ENCODE data around the gene SLIT3. TPM values are rescaled to one million over a fixed set of nuclear protein-coding genes. Genes with fewer than 3 reads are reported as not detected.

The SLIT3 gene
- total RNA-seq, 1 donor from 2014 or later: 7.4 TPM

DNA sequence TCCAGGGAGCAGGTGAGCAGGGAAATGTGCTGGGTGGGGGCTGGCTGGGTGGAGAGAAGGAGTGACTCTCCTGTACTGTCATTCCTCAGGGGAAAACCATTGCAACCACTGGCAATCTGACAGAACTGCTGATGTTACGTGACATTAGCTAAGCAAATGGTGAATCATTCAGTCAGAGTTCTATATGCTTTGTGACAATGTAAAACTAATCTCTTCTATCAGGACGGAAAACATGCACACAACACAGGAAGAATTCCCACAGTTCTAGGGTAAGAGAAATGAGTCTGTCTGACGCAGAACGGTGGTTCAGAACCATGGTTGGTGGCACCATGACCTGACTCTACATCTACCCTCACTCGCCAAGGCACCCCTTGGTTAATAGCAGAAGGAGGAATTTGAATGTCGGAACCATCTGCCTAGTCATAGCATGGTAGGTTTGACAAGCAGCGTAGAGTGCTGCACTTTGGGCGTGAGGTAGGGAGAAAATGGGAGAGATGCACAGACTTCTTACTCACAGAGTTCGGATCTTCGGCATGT, 478.1 kb downstream of the SLIT3 start:
- DNase-seq (ENCODE audit: extremely low read depth, low read depth, low spot score): no peak

DNA sequence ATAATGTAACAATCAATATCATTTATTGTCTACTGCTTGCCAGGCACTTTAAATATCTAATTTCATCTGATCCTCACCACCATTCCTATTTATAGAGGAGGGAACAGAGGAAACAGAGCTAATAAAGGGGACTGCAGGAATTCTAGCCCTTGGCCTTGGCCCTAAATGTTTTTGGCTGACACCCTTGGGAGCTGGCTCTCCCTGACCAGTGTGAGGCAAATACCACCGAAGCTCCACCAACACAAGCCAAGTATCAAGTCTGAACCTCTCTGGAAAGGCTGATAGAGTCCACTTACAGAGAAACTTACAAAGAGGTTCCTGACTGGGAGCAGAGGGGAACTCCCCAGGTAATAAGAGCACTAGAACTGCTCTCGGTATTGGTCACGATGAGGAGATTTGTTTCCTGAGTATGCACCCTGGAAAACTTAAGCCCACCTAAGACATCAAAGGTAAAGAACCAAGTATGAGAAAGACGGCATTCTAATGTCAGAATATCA, 478.6 kb downstream of the SLIT3 start:
- DNase-seq (ENCODE audit: extremely low read depth, low read depth, low spot score): no peak

DNA sequence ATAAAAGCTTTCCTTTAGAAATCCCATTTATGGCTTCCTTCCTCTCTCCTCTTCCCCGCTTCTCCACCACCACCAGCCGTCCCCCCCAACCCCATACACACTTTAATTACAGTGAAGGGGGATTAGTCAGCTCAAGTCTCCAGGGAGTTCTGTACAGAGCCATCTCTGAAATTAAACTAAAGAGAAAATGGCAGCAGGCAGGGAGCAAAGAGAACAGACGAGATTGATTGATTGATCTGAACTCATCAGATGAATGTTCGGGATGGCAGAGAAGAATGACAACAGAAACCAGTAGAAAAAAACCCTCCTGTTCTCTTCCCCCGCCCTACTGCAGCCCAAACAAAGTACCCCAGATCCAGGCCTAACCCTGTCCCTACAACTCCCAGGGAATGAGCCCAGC, 480.1 kb downstream of the SLIT3 start:
- no peak for DNase-seq (ENCODE audit: extremely low read depth, low read depth, low spot score)

DNA sequence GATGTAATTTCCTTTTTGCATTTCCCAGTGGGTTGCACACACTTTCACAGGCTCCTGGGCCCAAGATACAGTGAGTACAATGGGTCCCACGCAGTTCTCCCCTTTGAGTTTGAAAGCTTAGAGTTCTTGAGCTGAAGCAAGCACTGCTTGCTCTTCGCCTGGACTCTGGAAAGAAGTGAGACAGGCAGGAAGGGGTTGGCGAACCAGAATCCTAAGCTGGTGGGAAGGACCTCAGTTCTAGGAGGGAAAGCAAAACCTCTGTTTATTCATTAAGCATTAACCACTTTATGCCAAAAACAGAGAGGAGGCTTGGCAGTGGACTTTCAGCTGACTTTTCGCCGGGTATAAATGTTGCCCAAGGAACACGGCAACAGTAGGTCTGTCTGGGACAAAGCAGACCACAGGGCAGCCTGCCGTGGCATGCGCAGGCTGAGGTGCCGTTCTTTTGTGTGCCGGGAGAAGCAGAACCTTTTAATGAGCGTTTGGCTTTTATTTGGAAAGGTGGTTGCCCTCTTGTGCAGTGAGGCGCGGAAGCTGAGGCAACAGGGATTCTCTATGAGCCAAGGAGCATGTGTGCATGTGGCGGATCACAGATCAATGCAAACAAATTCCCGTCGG, 481.8 kb downstream of the SLIT3 start:
- DNase-seq (ENCODE audit: extremely low read depth, low read depth, low spot score): no peak

DNA sequence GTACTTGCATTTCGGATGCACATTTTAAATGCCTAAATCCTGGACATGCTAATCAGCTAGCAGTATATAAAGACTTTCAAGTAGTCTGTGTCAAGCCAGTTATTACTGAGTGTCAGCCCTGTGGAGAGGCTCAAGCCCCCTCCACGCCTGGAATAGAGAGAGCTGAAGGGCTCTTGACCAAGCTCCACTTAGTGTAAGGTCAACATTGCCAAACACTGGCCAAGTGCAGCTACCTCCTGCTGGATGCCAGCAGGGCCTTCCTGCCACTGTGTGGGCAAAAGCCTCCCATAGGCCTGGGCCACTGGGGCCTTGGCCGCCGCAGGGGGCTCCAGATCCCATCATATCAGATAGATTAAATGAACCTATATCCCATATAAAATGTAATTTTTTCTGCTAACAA, 482.4 kb downstream of the SLIT3 start:
- DNase-seq (ENCODE audit: extremely low read depth, low read depth, low spot score): no peak

DNA sequence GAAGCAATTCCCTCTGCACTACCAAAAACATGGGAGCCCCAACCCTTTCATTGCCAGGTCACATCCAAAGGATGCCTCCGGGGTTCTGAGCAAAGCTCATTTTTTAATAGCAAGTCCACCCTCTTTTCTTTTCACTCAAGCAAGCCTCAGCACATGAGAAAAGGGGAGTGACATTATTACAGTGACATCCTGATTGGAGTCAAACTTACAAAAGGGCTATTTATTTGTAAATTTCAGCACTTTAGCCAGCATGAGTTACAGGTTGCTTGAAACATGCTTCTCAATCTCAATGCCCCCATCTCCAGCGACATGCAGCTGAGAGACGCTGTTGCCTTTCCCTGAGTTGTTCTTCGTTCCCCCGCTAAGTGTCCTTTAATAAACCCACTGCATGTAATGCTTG, 483.3 kb downstream of the SLIT3 start:
- DNase-seq (ENCODE audit: extremely low read depth, low read depth, low spot score): no peak

DNA sequence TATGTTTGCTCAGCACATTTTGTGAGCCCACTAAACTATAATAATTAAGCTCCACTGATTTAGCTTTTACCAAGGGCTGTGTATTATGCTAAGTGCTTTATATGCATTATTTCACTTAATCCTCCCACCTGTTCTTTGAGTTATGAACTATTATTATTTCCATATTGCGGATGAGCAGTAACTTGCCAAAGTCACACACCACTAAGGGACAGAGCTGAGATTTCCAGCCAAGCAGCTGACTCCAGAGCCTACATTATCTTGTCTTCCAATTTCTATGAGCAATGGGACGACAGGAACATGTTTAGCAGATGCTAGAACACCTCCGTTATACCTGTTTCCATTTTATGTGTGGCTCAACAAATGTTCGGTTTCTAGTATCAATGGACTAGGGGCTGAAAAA, 484.3 kb downstream of the SLIT3 start:
- DNase-seq (ENCODE audit: extremely low read depth, low read depth, low spot score): no peak

DNA sequence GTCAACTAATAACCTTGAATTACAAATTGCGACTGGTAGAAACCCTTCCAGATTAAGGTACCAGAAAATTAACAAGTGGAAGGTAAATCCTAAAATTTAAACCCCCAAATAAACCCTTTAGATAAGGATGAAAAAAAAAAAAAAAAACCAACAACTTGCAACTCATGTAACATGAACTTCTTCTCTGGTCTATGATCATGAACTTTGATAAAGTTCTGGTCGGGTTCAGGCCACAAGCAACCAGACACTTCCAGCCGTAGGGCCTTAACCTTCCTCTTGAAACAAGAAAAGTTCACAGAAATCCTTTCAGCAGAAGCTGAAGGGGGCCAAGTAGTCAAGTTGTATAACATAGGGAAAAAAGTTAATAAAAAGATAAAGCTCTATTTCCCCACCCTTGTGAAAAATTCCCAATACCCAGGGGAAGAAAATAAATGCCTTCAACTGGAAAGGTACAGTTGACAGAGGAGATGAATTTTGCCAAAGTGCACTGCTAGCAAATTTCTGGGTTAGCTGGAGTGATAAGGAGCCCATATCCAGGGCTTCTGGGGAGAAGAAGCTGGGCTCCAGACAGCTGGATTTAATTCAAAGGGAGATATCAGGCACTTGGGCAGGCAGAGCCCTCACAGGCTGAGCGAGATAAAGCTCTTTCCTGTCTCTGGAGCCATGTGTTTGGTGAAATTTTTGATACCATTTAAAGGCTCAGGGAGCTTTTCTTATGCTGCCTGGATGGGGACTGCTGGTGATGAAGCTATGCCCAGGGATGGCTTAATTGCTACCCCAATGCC, 487.6 kb downstream of the SLIT3 start:
- DNase-seq (ENCODE audit: extremely low read depth, low read depth, low spot score): no peak

DNA sequence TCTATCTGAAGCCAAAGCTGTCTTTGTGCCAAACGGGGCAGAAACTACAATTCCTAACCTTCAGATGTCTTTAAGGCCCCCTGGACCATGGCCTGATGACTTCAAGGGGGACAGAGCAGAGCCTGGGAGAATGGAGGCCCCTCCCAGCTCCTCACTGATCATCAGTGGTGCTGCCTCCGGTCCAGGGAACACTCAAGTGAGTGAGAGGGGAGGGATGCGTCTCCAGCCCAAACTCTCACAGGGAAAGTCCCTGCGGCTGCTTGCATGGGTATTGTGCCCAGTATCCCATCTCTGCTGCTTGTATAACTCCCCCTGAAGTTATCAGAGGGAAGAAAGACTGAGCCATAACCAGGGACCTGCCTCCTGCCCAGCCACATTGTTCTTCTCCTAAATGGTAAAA, 490.3 kb downstream of the SLIT3 start:
- no peak for DNase-seq (ENCODE audit: extremely low read depth, low read depth, low spot score)

DNA sequence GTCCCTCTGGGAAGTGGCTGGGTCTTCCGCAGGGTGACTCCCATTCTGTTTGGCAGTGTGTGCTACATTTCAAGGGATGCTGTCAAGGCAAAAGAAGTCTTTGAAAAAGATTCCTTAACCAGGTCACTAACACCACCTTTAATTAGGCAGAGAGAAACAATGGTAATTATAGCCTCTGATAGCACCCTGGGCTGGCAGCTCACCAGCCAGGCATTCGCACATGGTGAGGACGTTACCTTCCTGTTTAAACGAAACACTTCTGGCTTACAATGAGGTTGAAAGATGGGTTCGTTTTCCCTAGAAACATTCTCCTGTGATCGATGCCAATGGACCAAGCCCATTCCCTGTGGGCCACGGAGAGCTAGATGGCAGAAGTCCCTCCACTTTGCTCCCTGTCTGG, 491.7 kb downstream of the SLIT3 start:
- DNase-seq (ENCODE audit: extremely low read depth, low read depth, low spot score): no peak

DNA sequence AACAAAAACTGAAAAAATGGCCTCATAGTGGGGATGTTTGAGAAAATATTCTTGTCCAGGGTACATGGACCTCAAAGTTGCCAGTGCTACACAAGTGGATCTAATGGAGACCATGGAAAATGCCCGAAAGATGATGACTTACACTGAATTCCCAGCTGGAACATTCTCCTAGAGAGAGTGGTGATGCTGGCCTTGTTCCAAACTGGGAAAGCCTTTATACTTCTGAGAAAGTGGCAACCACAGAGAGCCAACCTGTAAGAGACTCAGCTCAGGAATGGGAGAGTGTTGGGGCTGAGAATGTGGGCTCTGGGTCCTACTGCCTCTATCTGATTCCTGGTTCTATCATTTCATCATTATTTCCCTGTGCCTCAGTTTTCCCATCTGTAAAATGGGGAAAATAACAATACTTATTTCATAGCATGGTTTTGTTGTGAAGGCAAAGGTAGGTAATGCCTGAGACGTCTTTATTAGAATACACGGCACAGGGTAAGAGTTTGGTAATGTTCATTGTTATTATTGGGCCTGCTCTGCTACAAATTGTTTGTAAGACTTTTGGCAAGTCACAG, 492.8 kb downstream of the SLIT3 start:
- DNase-seq (ENCODE audit: extremely low read depth, low read depth, low spot score): no peak

DNA sequence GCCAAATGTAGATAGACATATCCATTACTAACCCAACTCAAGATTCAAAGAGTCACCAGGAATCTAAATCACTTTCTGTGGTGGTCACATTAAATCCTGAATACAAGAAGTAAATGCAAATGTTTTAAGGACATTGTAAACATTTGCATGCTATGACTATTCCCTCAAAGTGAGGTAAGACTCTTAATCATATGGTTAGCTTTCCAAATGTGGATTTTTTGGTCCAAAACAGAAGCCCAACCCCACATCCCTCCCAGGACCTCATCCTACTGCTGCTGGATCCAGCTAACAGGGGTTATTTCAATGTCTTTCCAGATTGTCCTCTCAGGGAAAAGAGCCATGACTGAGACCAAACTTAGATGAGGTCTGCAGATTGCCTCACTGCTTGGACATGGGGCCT, 493.7 kb downstream of the SLIT3 start:
- no peak for DNase-seq (ENCODE audit: extremely low read depth, low read depth, low spot score)

DNA sequence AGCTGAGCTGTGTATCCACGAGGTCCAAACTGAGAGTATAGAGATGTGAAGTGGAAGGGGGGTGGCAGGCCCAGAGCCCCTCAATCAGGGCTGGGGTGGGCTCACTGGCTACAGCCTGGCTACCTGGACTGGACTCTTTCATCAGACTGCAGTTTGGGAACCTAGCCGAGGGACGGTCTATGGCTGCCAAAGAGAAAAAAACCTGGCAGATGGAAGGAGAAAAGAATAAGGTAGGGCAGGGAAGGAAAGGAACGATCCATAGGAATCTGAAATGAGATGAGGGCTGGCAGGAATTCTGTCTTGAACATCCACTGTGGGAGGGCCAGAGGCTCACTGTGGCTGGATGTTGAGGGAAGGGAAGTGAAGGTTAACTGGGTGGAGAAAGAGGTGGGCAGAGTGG, 497.4 kb downstream of the SLIT3 start:
- no peak for DNase-seq (ENCODE audit: extremely low read depth, low read depth, low spot score)

DNA sequence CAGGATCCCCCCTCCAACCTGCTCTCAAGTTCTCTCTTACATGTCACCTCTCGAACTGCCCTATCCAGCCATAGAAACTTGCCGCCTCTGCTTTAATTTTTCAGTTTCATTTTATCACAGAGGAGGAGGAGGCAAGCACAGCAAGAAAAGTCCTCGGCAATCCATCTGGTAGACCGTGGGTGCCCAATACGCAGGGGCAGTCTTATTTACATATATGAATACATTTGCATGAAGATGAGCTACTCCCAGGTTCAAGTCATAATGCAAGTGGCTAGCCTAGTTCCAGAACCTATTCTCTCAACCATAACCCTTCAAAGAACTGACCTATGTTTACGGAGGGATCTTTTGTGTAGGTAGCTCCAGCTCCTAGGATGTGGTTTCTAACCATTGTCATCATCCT, 498.6 kb downstream of the SLIT3 start:
- no peak for DNase-seq (ENCODE audit: extremely low read depth, low read depth, low spot score)

DNA sequence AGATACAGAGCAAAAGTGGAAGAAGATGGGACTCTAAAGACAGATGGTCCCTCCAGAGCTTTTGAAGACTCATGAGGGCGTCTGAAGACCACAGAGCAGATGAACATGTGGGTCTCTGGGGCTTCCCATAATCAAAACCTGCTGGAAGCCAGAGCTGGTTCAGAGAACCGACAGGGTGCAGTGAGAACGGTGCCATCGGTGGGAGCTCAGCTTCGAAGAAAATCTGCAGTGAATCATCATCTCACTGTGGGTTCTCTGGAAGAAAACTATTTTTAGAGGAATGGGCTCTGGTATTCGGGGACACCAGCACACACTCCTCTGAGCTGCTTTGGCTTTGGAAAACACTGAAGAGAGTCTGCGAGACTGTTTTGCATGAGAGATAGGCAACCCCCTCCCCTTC, 499.4 kb downstream of the SLIT3 start:
- no peak for DNase-seq (ENCODE audit: extremely low read depth, low read depth, low spot score)

DNA sequence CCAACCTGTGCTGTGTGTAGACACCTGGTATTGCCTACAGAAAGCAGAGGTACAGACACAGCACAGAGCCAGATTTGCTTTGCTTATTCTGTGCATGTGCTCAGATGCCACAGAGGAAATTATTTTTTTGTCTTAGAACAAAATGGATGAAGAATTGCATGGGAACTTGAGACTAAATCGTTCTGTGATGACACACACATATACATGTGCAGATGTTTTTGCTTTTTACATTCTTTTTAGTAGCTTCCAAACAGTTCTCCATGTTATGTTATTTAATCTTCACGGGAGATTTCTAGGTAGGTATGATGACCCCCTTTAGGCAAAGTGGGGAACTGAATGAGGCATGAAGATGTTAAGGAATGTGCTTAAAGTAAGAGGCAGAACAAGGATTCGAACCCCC, 500.2 kb downstream of the SLIT3 start:
- DNase-seq (ENCODE audit: extremely low read depth, low read depth, low spot score): no peak

DNA sequence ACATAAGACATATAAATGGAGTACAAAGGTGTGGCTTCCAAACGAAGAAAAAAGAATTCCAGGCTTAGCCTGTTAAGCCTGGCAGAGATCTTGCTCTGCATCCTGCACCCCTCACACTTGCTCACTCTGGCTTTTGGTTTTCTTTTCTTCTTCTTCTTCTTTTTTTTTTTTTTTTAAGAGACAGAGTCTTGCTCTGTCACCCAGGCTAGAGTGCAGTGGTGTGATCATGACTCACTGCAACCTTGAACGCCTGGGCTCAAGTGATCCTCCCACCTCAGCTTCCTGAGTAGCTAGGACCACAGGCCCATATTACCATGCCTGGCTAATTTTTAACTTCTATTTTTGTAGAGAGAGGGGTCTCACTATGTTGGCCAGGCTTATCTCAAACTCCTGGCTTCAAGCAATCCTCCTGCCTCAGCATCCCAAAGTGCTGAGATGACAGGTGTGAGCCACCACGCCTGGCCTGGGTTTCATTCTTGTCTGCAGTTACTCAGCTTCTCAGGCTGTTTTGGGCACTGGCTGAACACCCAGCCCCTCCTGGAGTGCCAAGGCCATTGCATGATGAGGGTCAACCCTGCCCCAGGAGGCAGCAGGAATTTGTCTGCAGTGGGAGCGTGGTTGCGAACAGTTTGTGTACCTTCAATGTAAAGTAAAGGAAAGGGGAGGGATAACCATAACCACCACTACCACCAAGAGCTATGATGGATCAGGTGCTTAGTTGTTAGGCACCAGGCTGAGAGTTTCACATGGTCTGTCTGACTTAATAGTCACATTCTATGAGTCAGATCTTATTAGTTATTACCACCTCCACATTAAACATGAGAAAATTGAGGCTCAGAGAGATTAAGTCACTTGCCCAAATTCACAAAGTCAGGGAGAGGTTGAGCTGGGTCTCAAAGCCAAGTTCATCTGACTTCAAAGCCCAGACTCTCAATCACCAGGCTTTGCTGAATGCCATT, 502.6 kb downstream of the SLIT3 start:
- DNase-seq (ENCODE audit: extremely low read depth, low read depth, low spot score): no peak

DNA sequence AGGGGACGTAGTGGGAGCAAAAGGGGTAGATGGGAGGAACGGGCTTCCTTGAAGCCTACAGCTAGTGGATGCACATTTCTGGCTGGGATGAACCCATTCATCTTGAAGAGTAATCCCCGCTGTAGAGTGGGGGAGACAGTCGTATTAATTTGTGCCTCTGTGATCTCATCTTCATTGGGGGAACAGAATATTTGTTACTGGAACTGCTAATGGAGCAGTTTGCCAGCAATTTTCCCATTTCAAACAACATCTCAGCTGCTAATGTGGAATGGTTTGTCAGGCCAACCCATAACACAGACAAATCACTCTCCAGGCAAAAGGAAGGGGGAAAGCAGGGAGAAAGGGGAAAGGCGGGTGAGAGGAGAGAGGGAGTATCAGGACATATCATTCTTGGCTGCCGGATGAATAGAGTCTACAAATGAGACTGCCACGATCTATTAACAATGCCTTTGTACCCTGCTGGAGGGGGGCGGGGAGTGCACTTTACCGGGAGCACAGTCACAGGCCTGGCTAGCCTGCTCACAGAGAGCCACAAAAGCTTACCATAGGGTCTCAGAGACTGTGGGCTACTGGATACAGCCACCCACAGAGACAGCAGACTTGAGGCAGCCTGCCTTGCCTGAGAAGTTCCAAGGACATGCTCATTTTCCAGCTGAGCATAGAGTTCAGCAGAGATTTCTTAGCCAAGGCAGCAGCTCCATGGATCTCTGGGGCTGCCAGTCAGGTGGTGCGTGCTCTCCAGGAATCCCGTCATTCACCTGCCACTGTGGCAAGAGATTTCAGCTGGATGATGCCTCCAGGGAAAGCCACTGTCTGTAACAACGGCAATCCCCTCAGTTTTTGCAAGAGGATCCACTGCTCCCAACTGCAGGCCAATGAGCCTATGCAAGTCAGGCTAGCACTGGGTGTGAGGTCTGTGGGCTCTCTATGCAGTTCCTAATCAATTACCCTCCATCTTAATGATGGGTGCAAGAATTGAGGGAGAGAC, 504.1 kb downstream of the SLIT3 start:
- DNase-seq (ENCODE audit: extremely low read depth, low read depth, low spot score): no peak

DNA sequence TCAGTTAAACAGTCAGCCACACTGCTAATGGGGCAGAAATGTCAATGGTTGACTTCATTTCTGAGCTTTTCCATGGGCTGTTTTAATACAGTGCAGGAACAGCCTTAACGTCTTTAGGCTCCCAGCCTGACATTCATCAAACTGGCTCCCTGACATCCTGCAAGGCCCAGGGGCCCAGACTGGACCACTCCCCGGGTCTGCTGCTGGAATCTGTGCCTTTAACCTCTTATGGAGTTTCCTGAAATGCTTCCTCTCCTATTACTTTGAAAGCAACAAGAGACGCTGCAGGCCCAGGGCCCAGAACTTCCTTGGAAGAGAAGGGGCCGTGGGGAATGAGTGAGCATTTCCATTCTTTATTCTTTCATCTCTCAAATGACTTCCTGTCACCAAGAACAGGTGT, 504.9 kb downstream of the SLIT3 start:
- DNase-seq (ENCODE audit: extremely low read depth, low read depth, low spot score): no peak

Data from glomerular endothelial cell (primary cell).